ENCODE data around the gene SPINK8. TPM values are rescaled to one million over a fixed set of nuclear protein-coding genes. Genes with fewer than 3 reads are reported as not detected.

SPINK8 gene
- total and polyA plus RNA-seq, 2 experiments from 2014 or later, result not detected

- H3K4me3 ChIP-seq, result no peak overlapping the region
- H3K4me2 ChIP-seq (ENCODE audit: unreplicated experiment), result no peak overlapping the region
- no peaks in the 10 kb centered on the region for H4K20me1 ChIP-seq (ENCODE audit: insufficient read depth)
- H3K27me3 ChIP-seq (replicated peaks; ENCODE audit: insufficient read depth), result peaks cover 29% of the 10 kb centered on the region
- H2AFZ ChIP-seq, result no peak overlapping the region
- DNase-seq, result no peak
- TF ChIP-seq EZH2 (IDR thresholded peaks at IDR 0.05; ENCODE audit: insufficient read depth, poor library complexity, severe bottlenecking) (no peak), EZH2phosphoT487 (IDR thresholded peaks at IDR 0.05; ENCODE audit: insufficient read depth, low read depth) (no peak)
- no peaks in the 10 kb centered on the region for H3K4me1 ChIP-seq (ENCODE audit: insufficient read depth)
- in situ Hi-C loops (cut with MboI), result no loop called here
- no peaks in the 10 kb centered on the region for H3K9me3 ChIP-seq (ENCODE audit: low read depth)
- H3K9me2 ChIP-seq (ENCODE audit: insufficient read depth), result no peaks in the 10 kb centered on the region
- H3F3A ChIP-seq (ENCODE audit: insufficient read depth), result no peaks in the 10 kb centered on the region
- no peaks in the 10 kb centered on the region for H3K79me2 ChIP-seq (ENCODE audit: insufficient read depth)
- no peak overlapping the region for H3K27ac ChIP-seq
- no peaks in the 10 kb centered on the region for H3K36me3 ChIP-seq (ENCODE audit: low read depth)
- H3K9ac ChIP-seq, result no peak overlapping the region
- WGBS, 2 experiments (ENCODE audit: low coverage in 1 of 2, low lambda C conversion rate in 2 of 2, missing lambda C conversion rate in 2 of 2), result 63 to 69% methylated on average over 1 of the region's 1 CpG
These were observed 23.0 kb upstream of the SPINK8 start for GRCh38 chr3:48356419-48356818.

- H3K4me1 ChIP-seq (ENCODE audit: insufficient read depth), result no peaks in the 10 kb centered on the region
- H3K79me2 ChIP-seq (ENCODE audit: insufficient read depth), result no peaks in the 10 kb centered on the region
- DNase-seq, result no peak
- TF ChIP-seq EZH2phosphoT487 (IDR thresholded peaks at IDR 0.05; ENCODE audit: insufficient read depth, low read depth), result no peak
- no peak for TF ChIP-seq EZH2 (IDR thresholded peaks at IDR 0.05; ENCODE audit: insufficient read depth, poor library complexity, severe bottlenecking)
- WGBS, 2 experiments (ENCODE audit: low coverage in 1 of 2, low lambda C conversion rate in 2 of 2, missing lambda C conversion rate in 2 of 2), result 39 to 43% methylated on average over 4 of the region's 4 CpGs
- no peak overlapping the region for H2AFZ ChIP-seq
- no peak overlapping the region for H3K27ac ChIP-seq
- no peaks in the 10 kb centered on the region for H4K20me1 ChIP-seq (ENCODE audit: insufficient read depth)
- no peaks in the 10 kb centered on the region for H3K9me3 ChIP-seq (ENCODE audit: low read depth)
- H3K9ac ChIP-seq, result no peak overlapping the region
- H3K4me3 ChIP-seq, result no peak overlapping the region
- H3K36me3 ChIP-seq (ENCODE audit: low read depth), result no peaks in the 10 kb centered on the region
- H3K4me2 ChIP-seq (ENCODE audit: unreplicated experiment), result no peak overlapping the region
- H3F3A ChIP-seq (ENCODE audit: insufficient read depth), result no peaks in the 10 kb centered on the region
- in situ Hi-C loops (cut with MboI), result no loop called here
- H3K9me2 ChIP-seq (ENCODE audit: insufficient read depth), result no peaks in the 10 kb centered on the region
- H3K27me3 ChIP-seq (replicated peaks; ENCODE audit: insufficient read depth), result peaks cover 29% of the 10 kb centered on the region
These were observed 20.5 kb upstream of the SPINK8 start for GRCh38 chr3:48353987-48354386.

- no peaks in the 10 kb centered on the region for H3K4me1 ChIP-seq (ENCODE audit: insufficient read depth)
- peaks cover 29% of the 10 kb centered on the region for H3K27me3 ChIP-seq (replicated peaks; ENCODE audit: insufficient read depth)
- no peak overlapping the region for H2AFZ ChIP-seq
- no peaks in the 10 kb centered on the region for H4K20me1 ChIP-seq (ENCODE audit: insufficient read depth)
- no peak overlapping the region for H3K4me3 ChIP-seq
- no peaks in the 10 kb centered on the region for H3K9me3 ChIP-seq (ENCODE audit: low read depth)
- no peak for DNase-seq
- no peaks in the 10 kb centered on the region for H3K79me2 ChIP-seq (ENCODE audit: insufficient read depth)
- TF ChIP-seq EZH2phosphoT487 (IDR thresholded peaks at IDR 0.05; ENCODE audit: insufficient read depth, low read depth), result no peak
- TF ChIP-seq EZH2 (IDR thresholded peaks at IDR 0.05; ENCODE audit: insufficient read depth, poor library complexity, severe bottlenecking), result no peak
- in situ Hi-C loops (cut with MboI), result no loop called here
- H3K9ac ChIP-seq, result no peak overlapping the region
- H3K27ac ChIP-seq, result no peak overlapping the region
- WGBS, 2 experiments (ENCODE audit: low coverage in 1 of 2, low lambda C conversion rate in 2 of 2, missing lambda C conversion rate in 2 of 2), result 60 to 66% methylated on average over 6 of the region's 6 CpGs
- no peaks in the 10 kb centered on the region for H3K36me3 ChIP-seq (ENCODE audit: low read depth)
- no peaks in the 10 kb centered on the region for H3K9me2 ChIP-seq (ENCODE audit: insufficient read depth)
- H3F3A ChIP-seq (ENCODE audit: insufficient read depth), result no peaks in the 10 kb centered on the region
- no peak overlapping the region for H3K4me2 ChIP-seq (ENCODE audit: unreplicated experiment)
These were observed 19.1 kb upstream of the SPINK8 start for GRCh38 chr3:48352546-48352945.

GRCh38 chr3:48347500-48347899 lies 14.0 kb upstream of the SPINK8 start:
- Histone ChIP-seq H3K36me3 (ENCODE audit: low read depth) (no peaks in the 10 kb centered on the region), H3K9ac (no peak overlapping the region), H2AFZ (no peak overlapping the region), H4K20me1 (ENCODE audit: insufficient read depth) (no peaks in the 10 kb centered on the region), H3K9me3 (ENCODE audit: low read depth) (no peaks in the 10 kb centered on the region), H3K4me2 (ENCODE audit: unreplicated experiment) (no peak overlapping the region), H3K9me2 (ENCODE audit: insufficient read depth) (no peaks in the 10 kb centered on the region), H3K4me3 (no peak overlapping the region), H3K79me2 (ENCODE audit: insufficient read depth) (no peaks in the 10 kb centered on the region), H3K4me1 (ENCODE audit: insufficient read depth) (no peaks in the 10 kb centered on the region), H3K27me3 (replicated peaks; ENCODE audit: insufficient read depth) (peaks cover 5% of the 10 kb centered on the region), H3K27ac (no peak overlapping the region), H3F3A (ENCODE audit: insufficient read depth) (no peaks in the 10 kb centered on the region)
- peak; percentile 4 for DNase-seq
- TF ChIP-seq EZH2 (IDR thresholded peaks at IDR 0.05; ENCODE audit: insufficient read depth, poor library complexity, severe bottlenecking) (no peak), EZH2phosphoT487 (IDR thresholded peaks at IDR 0.05; ENCODE audit: insufficient read depth, low read depth) (no peak)
- in situ Hi-C loops (cut with MboI), result no loop called here
- 40 to 43% methylated on average over 3 of the region's 3 CpGs for WGBS, 2 experiments (ENCODE audit: low coverage in 1 of 2, low lambda C conversion rate in 2 of 2, missing lambda C conversion rate in 2 of 2)
